Naive thymus-derived CD4-positive, alpha-beta T cell (primary cell): ENCODE data around the gene OR2H2. TPM values are rescaled to one million over a fixed set of nuclear protein-coding genes. Genes with fewer than 3 reads are reported as not detected.

ENCODE experiments used
- ATAC-seq: fragments of 150-1000 bp; cut with Tn5 transposase; 2 replicates; pipeline ENCODE4 v1.10.0; 2021; ENCODE audit warnings: mild to moderate bottlenecking, moderate library complexity
- CTCF ChIA-PET: fragments of 350-600 bp; sonication (Branson Sonifier 250); formaldehyde crosslinking; loops from one replicate; lab custom pipeline; 2021; ENCODE audit warnings: antibody characterized with exemption; lab: Charles Lee
- POLR2A ChIA-PET: fragments of 350-600 bp; sonication (Branson Sonifier 250); formaldehyde crosslinking; loops from one replicate; lab custom pipeline; 2021; ENCODE audit warnings: antibody characterized with exemption, inconsistent platforms; lab: Charles Lee
- DNase-seq, 9 donors: peaks; one replicate each; pipeline versions ENCODE4 v3.0.0 to v3.0.0-alpha.2; 2020 to 2022; ENCODE audit warnings: mixed read lengths in 1 of 9
- H3K27ac ChIP-seq: one replicate; pipeline ENCODE4 v1.7.0; 2013; ENCODE audit warnings: mild to moderate bottlenecking, low read depth, low read length, moderate library complexity
- H3K27me3 ChIP-seq, 2 donors: one replicate each; pipeline ENCODE4 v1.7.0; 2013; ENCODE audit warnings: low read length in 2 of 2, mild to moderate bottlenecking in 2 of 2, moderate library complexity in 2 of 2; ENCODE audit not compliant: control insufficient read depth in 2 of 2, insufficient read depth in 2 of 2
- H3K36me3 ChIP-seq, 3 experiments: 1 replicate in 2 of 3; 2 replicates in 1 of 3; pipeline ENCODE4 v1.7.0; 2013; ENCODE audit warnings: low read length in 3 of 3, mild to moderate bottlenecking in 3 of 3, moderate library complexity in 1 of 3; ENCODE audit not compliant: insufficient read depth in 3 of 3, control insufficient read depth in 2 of 3
- H3K4me1 ChIP-seq, 2 donors: one replicate each; pipeline ENCODE4 v1.7.0; 2013; ENCODE audit warnings: low read length in 2 of 2, mild to moderate bottlenecking in 2 of 2, moderate library complexity in 1 of 2; ENCODE audit not compliant: control insufficient read depth in 2 of 2, insufficient read depth in 2 of 2
- H3K4me3 ChIP-seq: 2 replicates; pipeline ENCODE4 v1.7.0; 2013; ENCODE audit warnings: mild to moderate bottlenecking, low read length
- H3K9me3 ChIP-seq, 3 experiments: 1 replicate in 2 of 3; 2 replicates in 1 of 3; pipeline ENCODE4 v1.7.0; 2013; ENCODE audit warnings: low read length in 3 of 3; ENCODE audit not compliant: control insufficient read depth in 2 of 3
- H3K27ac Mint-ChIP-seq, 9 donors: one replicate each; pipeline ENCODE4 v1.8.0; 2020 to 2022; ENCODE audit warnings: mixed read lengths in 9 of 9, mild to moderate bottlenecking in 8 of 9, moderate library complexity in 5 of 9, inconsistent platforms in 2 of 9
- H3K27me3 Mint-ChIP-seq, 5 donors: one replicate each; pipeline ENCODE4 v1.8.0; 2021 to 2022; ENCODE audit warnings: mixed read lengths in 5 of 5, mild to moderate bottlenecking in 1 of 5
- H3K36me3 Mint-ChIP-seq, 5 donors: one replicate each; pipeline ENCODE4 v1.8.0; 2020 to 2022; ENCODE audit warnings: mixed read lengths in 5 of 5, mild to moderate bottlenecking in 3 of 5, inconsistent platforms in 1 of 5
- H3K4me1 Mint-ChIP-seq, 7 donors: one replicate each; pipeline ENCODE4 v1.8.0; 2020 to 2022; ENCODE audit warnings: mixed read lengths in 7 of 7, mild to moderate bottlenecking in 3 of 7, inconsistent platforms in 1 of 7
- H3K4me3 Mint-ChIP-seq, 10 donors: one replicate each; pipeline ENCODE4 v1.8.0; 2020 to 2022; ENCODE audit warnings: mild to moderate bottlenecking in 10 of 10, mixed read lengths in 10 of 10, moderate library complexity in 6 of 10, inconsistent platforms in 2 of 10
- H3K9me3 Mint-ChIP-seq, 11 donors: one replicate each; pipeline ENCODE4 v1.8.0; 2020 to 2022; ENCODE audit warnings: mixed read lengths in 11 of 11, mild to moderate bottlenecking in 4 of 11, inconsistent platforms in 1 of 11, moderate library complexity in 1 of 11
- intact Hi-C, 2 donors: fragments of 100-400 bp; cut with micrococcal nuclease; formaldehyde crosslinking; loops; one replicate each; pipeline ENCODE4 v1.15.1; 2023
- polyA plus RNA-seq, 2 donors: library from polyadenylated mRNA; unstranded; fragments of 300-500 nt; fragmentation: Illumina TruSeq; gene quantifications; one replicate each; pipeline ENCODE4 v1.2.3, GENCODE V29; 2021
- total RNA-seq, 6 experiments: library from RNA in 5 of 6; stranded (reverse) in 5 of 6; gene quantifications; 1 replicate in 5 of 6; 2 replicates in 1 of 6; pipeline ENCODE4 v1.2.3 and lab custom pipeline; 2021 to 2026

The OR2H2 gene
- total and polyA plus RNA-seq, 7 experiments from 2014 or later, result not detected

GRCh38 chr6:29598172-29598747 lies 13.3 kb downstream of the OR2H2 start:
- H3K4me1 Mint-ChIP-seq, result peaks cover 0 to 4% (median 0%) of the 10 kb centered on the region in 7 donors
- Histone ChIP-seq H3K4me3 (no peak overlapping the region), H3K27ac (no peak overlapping the region), H3K27me3 (no peaks in the 10 kb centered on the region), H3K4me1 (no peaks in the 10 kb centered on the region), H3K36me3 (peaks cover 0 to 5% (median 0%) of the 10 kb centered on the region in 3 experiments), H3K9me3 (no peaks in the 10 kb centered on the region)
- no peak for DNase-seq
- H3K27me3 Mint-ChIP-seq, result peaks cover 0 to 6% (median 3%) of the 10 kb centered on the region in 5 donors
- ATAC-seq, result no peak
- no peak overlapping the region for H3K4me3 Mint-ChIP-seq
- intact Hi-C loops, result no loop called here
- H3K36me3 Mint-ChIP-seq, result peaks cover 0 to 6% (median 5%) of the 10 kb centered on the region in 5 donors
- ChIA-PET POLR2A (no interaction called here), CTCF (no interaction called here)
- no peaks in the 10 kb centered on the region for H3K9me3 Mint-ChIP-seq
- peak overlapping the region in 1 of 9 donors; percentile 30 for H3K27ac Mint-ChIP-seq

GRCh38 chr6:29602564-29603361 lies 17.8 kb downstream of the OR2H2 start:
- intact Hi-C loops, result no loop called here
- DNase-seq (peak in 1 of 9 donors; percentile 7), ATAC-seq (no peak)
- H3K27ac ChIP-seq, result no peak overlapping the region
- no peak overlapping the region for H3K4me3 ChIP-seq
- peaks cover 0 to 9% (median 0%) of the 10 kb centered on the region in 7 donors for H3K4me1 Mint-ChIP-seq
- peaks cover 3 to 35% (median 17%) of the 10 kb centered on the region in 5 donors for H3K36me3 Mint-ChIP-seq
- H3K9me3 Mint-ChIP-seq, result no peaks in the 10 kb centered on the region
- H3K36me3 ChIP-seq, result peaks cover 0 to 49% (median 0%) of the 10 kb centered on the region in 3 experiments
- H3K27me3 ChIP-seq, result no peaks in the 10 kb centered on the region
- H3K27ac Mint-ChIP-seq, result peak overlapping the region in 2 of 9 donors; percentile 9 to 60
- H3K9me3 ChIP-seq, result no peaks in the 10 kb centered on the region
- CTCF ChIA-PET, result interaction anchor here (1.0 kb wide), 1 partner anchor 51 kb away, joined by 3 read pairs; no protein-coding TSS in a partner anchor
- H3K4me1 ChIP-seq, result no peaks in the 10 kb centered on the region
- no peaks in the 10 kb centered on the region for H3K27me3 Mint-ChIP-seq
- POLR2A ChIA-PET, result no interaction called here
- no peak overlapping the region for H3K4me3 Mint-ChIP-seq

- DNase-seq, result no peak
- H3K27ac Mint-ChIP-seq, result no peak overlapping the region
- H3K4me3 Mint-ChIP-seq, result no peak overlapping the region
- Histone ChIP-seq H3K4me3 (no peak overlapping the region), H3K4me1 (no peaks in the 10 kb centered on the region), H3K36me3 (peaks cover 0 to 56% (median 1%) of the 10 kb centered on the region in 3 experiments), H3K27me3 (no peaks in the 10 kb centered on the region), H3K9me3 (no peaks in the 10 kb centered on the region), H3K27ac (no peak overlapping the region)
- no peaks in the 10 kb centered on the region for H3K27me3 Mint-ChIP-seq
- H3K4me1 Mint-ChIP-seq, result peaks cover 0 to 11% (median 0%) of the 10 kb centered on the region in 7 donors
- intact Hi-C loops, result no loop called here
- ATAC-seq, result no peak
- peaks cover 8 to 42% (median 24%) of the 10 kb centered on the region in 5 donors for H3K36me3 Mint-ChIP-seq
- ChIA-PET POLR2A (no interaction called here), CTCF (interaction anchor here (1.0 kb wide), 1 partner anchor 50 kb away, joined by 3 read pairs; no protein-coding TSS in a partner anchor)
- H3K9me3 Mint-ChIP-seq, result no peaks in the 10 kb centered on the region
These were observed 18.5 kb downstream of the OR2H2 start for GRCh38 chr6:29603456-29603855.

- Histone ChIP-seq H3K9me3 (no peaks in the 10 kb centered on the region), H3K4me1 (no peaks in the 10 kb centered on the region), H3K4me3 (no peak overlapping the region), H3K36me3 (peaks cover 0 to 61% (median 6%) of the 10 kb centered on the region in 3 experiments), H3K27ac (no peak overlapping the region), H3K27me3 (no peaks in the 10 kb centered on the region)
- Mint-ChIP-seq H3K4me3 (no peak overlapping the region), H3K4me1 (peaks cover 0 to 11% (median 0%) of the 10 kb centered on the region in 7 donors), H3K9me3 (no peaks in the 10 kb centered on the region), H3K27ac (no peak overlapping the region), H3K36me3 (peaks cover 9 to 42% (median 25%) of the 10 kb centered on the region in 5 donors), H3K27me3 (no peaks in the 10 kb centered on the region)
- CTCF ChIA-PET, result no interaction called here
- ATAC-seq (no peak), DNase-seq (no peak)
- intact Hi-C loops, result no loop called here
- POLR2A ChIA-PET, result no interaction called here
These were observed 19.0 kb downstream of the OR2H2 start for GRCh38 chr6:29603930-29604329.

GRCh38 chr6:29608131-29608530 lies 23.2 kb downstream of the OR2H2 start:
- Mint-ChIP-seq H3K4me3 (no peak overlapping the region), H3K9me3 (no peaks in the 10 kb centered on the region), H3K27ac (peak overlapping the region in 1 of 9 donors; percentile 78), H3K27me3 (no peaks in the 10 kb centered on the region), H3K36me3 (peaks cover 12 to 58% (median 43%) of the 10 kb centered on the region in 5 donors), H3K4me1 (peaks cover 0 to 7% (median 0%) of the 10 kb centered on the region in 7 donors)
- Histone ChIP-seq H3K4me1 (no peaks in the 10 kb centered on the region), H3K9me3 (no peaks in the 10 kb centered on the region), H3K4me3 (no peak overlapping the region), H3K27ac (no peak overlapping the region), H3K36me3 (peaks cover 0 to 88% (median 8%) of the 10 kb centered on the region in 3 experiments), H3K27me3 (no peaks in the 10 kb centered on the region)
- DNase-seq, result no peak
- intact Hi-C loops, result no loop called here
- CTCF ChIA-PET, result no interaction called here
- no peak for ATAC-seq
- POLR2A ChIA-PET, result no interaction called here

GRCh38 chr6:29610540-29610939 lies 25.6 kb downstream of the OR2H2 start:
- no peaks in the 10 kb centered on the region for H3K9me3 ChIP-seq
- no peak overlapping the region for H3K4me3 ChIP-seq
- no peak overlapping the region for H3K27ac ChIP-seq
- intact Hi-C loops, result no loop called here
- no peaks in the 10 kb centered on the region for H3K4me1 ChIP-seq
- H3K27me3 Mint-ChIP-seq, result no peaks in the 10 kb centered on the region
- peaks cover 0 to 4% (median 0%) of the 10 kb centered on the region in 7 donors for H3K4me1 Mint-ChIP-seq
- ATAC-seq (no peak), DNase-seq (no peak)
- H3K9me3 Mint-ChIP-seq, result no peaks in the 10 kb centered on the region
- peaks cover 0 to 75% (median 8%) of the 10 kb centered on the region in 3 experiments for H3K36me3 ChIP-seq
- H3K27me3 ChIP-seq, result no peaks in the 10 kb centered on the region
- no peak overlapping the region for H3K4me3 Mint-ChIP-seq
- peaks cover 16 to 64% (median 46%) of the 10 kb centered on the region in 5 donors for H3K36me3 Mint-ChIP-seq
- ChIA-PET POLR2A (no interaction called here), CTCF (no interaction called here)
- no peak overlapping the region for H3K27ac Mint-ChIP-seq
